HepG2 (cell line): ENCODE data around the gene TBC1D10B. TPM values are rescaled to one million over a fixed set of nuclear protein-coding genes. Genes with fewer than 3 reads are reported as not detected.

Experiments
- CEBPZ ChIP-seq: IDR thresholded peaks from 2 replicates; pipeline ENCODE4 v1.6.1; 2012; ENCODE audit warnings: low read length, improper control_type of control experiment
- CENPBD1 ChIP-seq: sonication (generic); formaldehyde crosslinking; IDR thresholded peaks from 2 replicates; pipeline ENCODE4 v1.8.0; 2022; ENCODE audit warnings: missing genetic modification reagents, low read depth, mild to moderate bottlenecking, borderline replicate concordance
- FOXA1 ChIP-seq, 2 experiments: fragments of 450-650 bp in 1 of 2; sonication (generic) in 1 of 2; formaldehyde crosslinking in 1 of 2; IDR thresholded peaks; 2 replicates each; pipeline versions ENCODE4 v1.4.0 to v1.6.1; 2016 to 2020; ENCODE audit warnings: missing genetic modification reagents in 1 of 2
- FOXK2 ChIP-seq: fragments of 450-650 bp; IDR thresholded peaks from 2 replicates; pipeline ENCODE4 v1.6.1; 2016
- HCFC1 ChIP-seq: fragments of 150-350 bp; IDR thresholded peaks from 2 replicates; pipeline ENCODE4 v1.6.1; 2014; ENCODE audit warnings: low read depth, low read length
- HOXA7 ChIP-seq: sonication (generic); formaldehyde crosslinking; IDR thresholded peaks from 2 replicates; pipeline ENCODE4 v1.8.1; 2022; ENCODE audit warnings: mild to moderate bottlenecking, missing genetic modification reagents, moderate library complexity
- PRPF4 ChIP-seq: fragments of 200-400 bp; formaldehyde crosslinking; IDR thresholded peaks from 2 replicates; pipeline ENCODE4 v1.6.1; 2016; ENCODE audit warnings: low read length, low read depth; ENCODE audit not compliant: poor library complexity, severe bottlenecking
- RFX5 ChIP-seq: IDR thresholded peaks from 2 replicates; pipeline ENCODE4 v1.6.1; 2011; ENCODE audit warnings: low read depth, low read length, improper control_type of control experiment
- SNAI1 ChIP-seq: sonication (generic); formaldehyde crosslinking; IDR thresholded peaks from 2 replicates; pipeline ENCODE4 v1.5.0; 2020; ENCODE audit warnings: mild to moderate bottlenecking, missing genetic modification reagents, borderline replicate concordance
- SNAPC2 ChIP-seq: sonication (generic); formaldehyde crosslinking; IDR thresholded peaks from 2 replicates; pipeline ENCODE4 v1.8.1; 2022; ENCODE audit warnings: mild to moderate bottlenecking, missing genetic modification reagents
- SOX5 ChIP-seq: IDR thresholded peaks from 2 replicates; pipeline ENCODE4 v1.6.1; 2016; ENCODE audit warnings: borderline replicate concordance
- ZNF496 ChIP-seq: sonication (generic); formaldehyde crosslinking; IDR thresholded peaks from 2 replicates; pipeline ENCODE4 v1.8.1; 2023; ENCODE audit warnings: mild to moderate bottlenecking, moderate library complexity, missing genetic modification reagents; ENCODE audit not compliant: insufficient replicate concordance
- ZNF619 ChIP-seq: sonication (generic); formaldehyde crosslinking; IDR thresholded peaks from 2 replicates; pipeline ENCODE4 v1.4.0; 2020; ENCODE audit warnings: mild to moderate bottlenecking, missing genetic modification reagents
- ZNF646 ChIP-seq: sonication (generic); formaldehyde crosslinking; IDR thresholded peaks from 2 replicates; pipeline ENCODE4 v1.9.0; 2021; ENCODE audit warnings: mild to moderate bottlenecking, missing genetic modification reagents
- ZSCAN5A ChIP-seq: sonication (generic); formaldehyde crosslinking; IDR thresholded peaks from 2 replicates; pipeline ENCODE4 v1.8.0; 2022; ENCODE audit warnings: mild to moderate bottlenecking, missing genetic modification reagents, borderline replicate concordance
- polyA plus RNA-seq, 8 experiments: library from polyadenylated mRNA; depleted of rRNA in 3 of 8; stranded (reverse) in 7 of 8; unstranded in 1 of 8; fragments of >200 nt; fragmentation: Illumina TruSeq in 4 of 8; extraction: Trizol in 4 of 8; gene quantifications; 2 replicates each; pipeline versions ENCODE4 v1.2.1 to v1.2.3, GENCODE V29; 2011 to 2016; ENCODE audit warnings: low read depth in 4 of 8, missing spikeins in 1 of 8, mixed read lengths in 1 of 8; ENCODE audit not compliant: insufficient read depth in 1 of 8
- total RNA-seq, 5 experiments: library from RNA; depleted of rRNA; stranded (reverse); fragments of >200 nt; fragmentation: Illumina TruSeq; extraction: Trizol; gene quantifications; 2 replicates each; pipeline ENCODE4 v1.2.3, GENCODE V29; 2016; ENCODE audit warnings: low read depth in 1 of 5

Gene TBC1D10B
- total and polyA plus RNA-seq, 2 of the 13 experiments (the other 11 are each of a cell fraction or from before 2014, with no cell fraction given): 15.7 to 24.8 TPM

GRCh38 chr16:30409125-30410060, 39.1 kb upstream of the TBC1D10B start (continued):
- no peak for TF ChIP-seq CENPBD1
- TF ChIP-seq FOXK2: no peak
- TF ChIP-seq ZSCAN5A (CRISPR knock-in tag): no peak
- no peak for TF ChIP-seq SNAPC2 (CRISPR knock-in tag)
- TF ChIP-seq ZNF496: no peak
- TF ChIP-seq RFX5: no peak; the same call in 1 of the 2 replicates
- no peak for TF ChIP-seq HCFC1
- TF ChIP-seq SOX5 (CRISPR knock-in tag): no peak; the same call in 1 of the 2 replicates
- TF ChIP-seq HOXA7 (CRISPR knock-in tag): no peak
- TF ChIP-seq ZNF619 (CRISPR knock-in tag): 0 out of 2 replicates have a peak, but pooled peaks have one; percentile 55
- TF ChIP-seq FOXA1 (IDR thresholded peaks at IDR 0.05): no peak
- TF ChIP-seq FOXA1 (CRISPR knock-in tag; IDR thresholded peaks at IDR 0.05): no peak
- no peak for TF ChIP-seq ZNF646
- peak; percentile 71 for TF ChIP-seq PRPF4
- TF ChIP-seq SNAI1 (CRISPR knock-in tag): 0 out of 2 replicates have a peak, but pooled peaks have one; percentile 57
- TF ChIP-seq CEBPZ: no peak
